ENCODE data around the gene SH3RF3.

Gene SH3RF3

GRCh38 chr2:109473616-109474318, 344.8 kb downstream of the SH3RF3 start:
- no peak for DNase-seq (ENCODE audit: low read depth in 2 of 2)

- no peak for DNase-seq (ENCODE audit: low read depth in 2 of 2)
These were observed 345.4 kb downstream of the SH3RF3 start for GRCh38 chr2:109474319-109474825.

- no peak for DNase-seq (ENCODE audit: low read depth in 2 of 2)
These were observed 346.7 kb downstream of the SH3RF3 start for GRCh38 chr2:109475531-109476210.

GRCh38 chr2:109476641-109477441, 347.8 kb downstream of the SH3RF3 start:
- no peak for DNase-seq (ENCODE audit: low read depth in 2 of 2)

GRCh38 chr2:109478906-109479493, 350.0 kb downstream of the SH3RF3 start:
- no peak for DNase-seq (ENCODE audit: low read depth in 2 of 2)

GRCh38 chr2:109479804-109480203, 350.8 kb downstream of the SH3RF3 start:
- DNase-seq (ENCODE audit: low read depth in 2 of 2): no peak

- no peak for DNase-seq (ENCODE audit: low read depth in 2 of 2)
These were observed 351.6 kb downstream of the SH3RF3 start for GRCh38 chr2:109480486-109481195.

GRCh38 chr2:109481196-109481555, 352.2 kb downstream of the SH3RF3 start:
- DNase-seq (ENCODE audit: low read depth in 2 of 2): no peak

GRCh38 chr2:109481599-109481998, 352.6 kb downstream of the SH3RF3 start:
- DNase-seq (ENCODE audit: low read depth in 2 of 2): no peak

- DNase-seq (ENCODE audit: low read depth in 2 of 2): no peak
These were observed 353.4 kb downstream of the SH3RF3 start for GRCh38 chr2:109482361-109482861.

GRCh38 chr2:109486711-109487535, 357.9 kb downstream of the SH3RF3 start:
- DNase-seq (ENCODE audit: low read depth in 2 of 2): peak; percentile 63 to 71

- no peak for DNase-seq (ENCODE audit: low read depth in 2 of 2)
These were observed 358.5 kb downstream of the SH3RF3 start for GRCh38 chr2:109487536-109487869.

GRCh38 chr2:109487871-109488655, 359.1 kb downstream of the SH3RF3 start:
- no peak for DNase-seq (ENCODE audit: low read depth in 2 of 2)

- DNase-seq (ENCODE audit: low read depth in 2 of 2): no peak
These were observed 360.3 kb downstream of the SH3RF3 start for GRCh38 chr2:109489296-109489695.

- no peak for DNase-seq (ENCODE audit: low read depth in 2 of 2)
These were observed 364.4 kb downstream of the SH3RF3 start for GRCh38 chr2:109493176-109493935.

- DNase-seq (ENCODE audit: low read depth in 2 of 2): no peak
These were observed 365.3 kb downstream of the SH3RF3 start for GRCh38 chr2:109494351-109494750.

GRCh38 chr2:109497463-109497862, 368.5 kb downstream of the SH3RF3 start:
- DNase-seq (ENCODE audit: low read depth in 2 of 2): peak; percentile 36

GRCh38 chr2:109497911-109498870, 369.2 kb downstream of the SH3RF3 start:
- no peak for DNase-seq (ENCODE audit: low read depth in 2 of 2)

Data from fibroblast of skin of left biceps (primary cell).